GDM1 (cell line): ENCODE measurements around the gene PPARGC1A.

Source experiments
- DNase-seq: peaks from one replicate; lab custom pipeline; 2025; lab: John Stamatoyannopoulos, UW

Gene PPARGC1A

GRCh38 chr4:23906839-23907238 is 17.0 kb upstream of the PPARGC1A start:
- DNase-seq, result no peak

GRCh38 chr4:23904639-23905071 is 14.8 kb upstream of the PPARGC1A start:
- no peak for DNase-seq

DNA sequence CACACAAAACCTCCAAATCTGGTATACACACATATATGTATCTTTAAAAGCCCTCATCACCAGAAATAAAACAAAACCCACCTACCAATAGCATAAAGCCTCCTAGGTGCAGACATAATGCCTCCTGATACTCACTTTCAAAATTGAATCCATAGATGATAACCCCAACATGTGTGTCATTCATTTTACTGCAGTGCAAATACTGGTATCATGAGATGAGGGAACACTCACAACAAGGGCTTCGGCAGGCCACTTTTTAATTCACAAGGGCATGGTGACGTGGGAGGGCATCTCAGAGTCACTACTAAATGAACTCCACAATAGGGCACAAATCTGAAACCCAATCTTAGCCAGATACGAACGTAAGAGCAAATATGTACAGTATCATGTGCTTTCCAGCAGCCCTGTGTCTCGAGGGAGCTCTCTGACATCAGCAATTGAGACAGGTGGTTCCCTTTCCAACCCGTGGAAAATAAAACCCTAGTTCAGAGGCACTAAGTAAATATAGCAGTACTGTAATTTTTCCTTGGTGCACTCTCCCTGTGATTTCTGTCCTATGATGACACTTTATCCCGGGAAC is 14.1 kb upstream of the PPARGC1A start:
- no peak for DNase-seq

DNA sequence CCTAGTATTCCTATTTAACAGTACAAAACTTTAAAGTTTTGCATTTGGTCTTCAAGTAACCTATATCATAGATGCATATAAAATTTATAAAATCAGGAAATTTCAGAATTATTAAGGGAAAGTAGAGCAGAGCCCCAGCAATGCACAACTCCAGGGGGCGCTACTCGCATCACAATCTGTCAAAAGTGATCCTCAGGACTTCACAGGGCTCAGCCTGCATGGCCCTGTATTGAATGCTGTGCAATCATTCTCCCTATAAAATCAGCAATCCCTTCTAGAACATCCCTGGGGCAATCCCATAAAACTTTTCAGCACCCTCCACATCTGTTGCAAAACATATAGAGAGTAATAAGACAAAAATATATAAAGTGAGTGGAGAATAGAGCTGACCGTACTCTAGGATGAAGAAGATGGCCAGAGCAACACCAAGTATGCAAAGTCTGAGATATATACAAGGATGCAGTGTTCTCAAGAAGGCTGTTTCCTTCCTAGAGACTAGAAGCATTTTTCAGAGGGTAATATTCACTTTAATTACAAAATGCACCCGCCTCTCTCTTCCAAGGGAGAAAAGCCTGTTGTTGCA is 12.5 kb upstream of the PPARGC1A start:
- DNase-seq, result no peak

DNA sequence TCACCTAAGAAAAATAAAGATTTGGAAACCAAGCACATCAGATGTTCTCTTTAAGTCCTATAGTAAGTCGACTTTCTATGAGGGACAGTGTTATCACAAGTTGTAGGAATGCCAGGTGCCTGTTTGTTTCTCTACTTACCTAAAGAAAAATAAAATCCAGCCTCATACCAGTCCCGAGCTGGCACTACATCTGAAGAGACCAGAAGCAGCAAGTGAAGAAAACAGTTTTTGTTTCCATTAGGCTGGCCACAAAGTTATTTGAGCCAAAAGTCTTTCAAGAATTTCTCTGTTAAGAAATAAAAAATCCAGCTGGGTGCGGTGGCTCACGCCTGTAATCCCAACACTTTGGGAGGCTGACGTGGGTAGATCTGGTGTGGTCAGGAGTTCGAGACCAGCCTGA is 10.8 kb upstream of the PPARGC1A start:
- no peak for DNase-seq

GRCh38 chr4:23899565-23899964 is 9.7 kb upstream of the PPARGC1A start:
- DNase-seq, result no peak

DNA sequence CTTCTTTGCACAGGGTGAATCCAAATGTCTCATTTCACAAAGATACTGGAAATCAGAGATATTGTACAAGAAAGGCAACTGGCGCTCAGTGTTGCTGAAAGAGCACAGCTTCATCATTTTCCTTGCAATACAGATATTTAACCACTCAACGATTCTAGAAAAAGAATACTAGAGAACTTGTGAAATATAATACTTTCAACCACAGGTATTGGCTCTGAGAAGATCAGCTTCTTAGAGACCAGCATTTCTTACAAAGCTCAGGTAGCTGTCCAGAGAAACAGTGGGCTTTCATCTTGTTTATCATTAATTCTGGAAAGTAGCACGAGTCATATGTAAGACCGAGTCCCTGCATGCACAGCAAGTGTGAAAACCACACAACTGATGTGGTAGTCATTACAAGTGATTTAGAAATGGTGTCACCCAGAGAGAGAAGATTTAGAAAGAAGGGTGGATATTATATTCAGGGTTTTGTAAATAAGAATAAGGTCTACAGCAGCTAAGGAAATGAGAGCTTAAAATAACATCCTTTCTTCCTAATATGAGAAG is 7.8 kb upstream of the PPARGC1A start:
- no peak for DNase-seq

DNA sequence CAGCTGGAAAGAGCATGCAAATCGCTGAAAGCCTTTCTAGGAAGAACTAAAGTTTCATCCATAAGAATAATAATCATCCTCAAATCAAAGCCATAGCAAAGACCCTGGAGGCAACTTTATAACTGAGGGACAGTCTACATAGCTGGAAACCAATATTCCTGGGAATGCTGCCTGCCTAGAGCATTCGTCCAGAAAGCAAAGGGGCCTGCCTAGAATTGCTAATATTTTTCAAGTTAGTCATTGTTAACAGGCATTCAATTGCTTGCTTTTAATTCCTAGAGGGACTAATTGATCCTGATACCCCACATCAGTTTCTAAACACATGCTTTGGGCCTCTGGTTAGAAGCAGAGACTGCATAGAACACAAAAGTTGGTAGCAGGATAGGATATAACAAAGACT is 4.2 kb upstream of the PPARGC1A start:
- DNase-seq, result no peak

DNA sequence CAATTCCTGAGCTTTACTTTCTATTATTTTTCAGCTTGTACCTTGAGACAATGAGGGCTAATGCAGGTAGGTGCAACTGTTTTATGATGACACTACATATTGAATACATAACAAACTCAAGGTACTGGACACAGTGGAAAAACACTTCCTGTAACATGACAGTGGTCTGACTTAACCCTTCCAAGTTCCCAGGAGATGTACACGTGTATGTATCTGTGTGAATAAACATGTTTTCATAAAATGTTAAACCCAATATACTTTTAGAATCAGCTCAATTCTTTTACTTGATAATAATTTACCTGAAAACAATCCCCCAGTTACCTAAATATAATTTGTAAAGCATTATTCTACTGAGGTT is 1.2 kb upstream of the PPARGC1A start:
- no peak for DNase-seq

- no peak for DNase-seq
Measured at GRCh38 chr4:23890369-23891063, 669 bp upstream of the PPARGC1A start.

DNA sequence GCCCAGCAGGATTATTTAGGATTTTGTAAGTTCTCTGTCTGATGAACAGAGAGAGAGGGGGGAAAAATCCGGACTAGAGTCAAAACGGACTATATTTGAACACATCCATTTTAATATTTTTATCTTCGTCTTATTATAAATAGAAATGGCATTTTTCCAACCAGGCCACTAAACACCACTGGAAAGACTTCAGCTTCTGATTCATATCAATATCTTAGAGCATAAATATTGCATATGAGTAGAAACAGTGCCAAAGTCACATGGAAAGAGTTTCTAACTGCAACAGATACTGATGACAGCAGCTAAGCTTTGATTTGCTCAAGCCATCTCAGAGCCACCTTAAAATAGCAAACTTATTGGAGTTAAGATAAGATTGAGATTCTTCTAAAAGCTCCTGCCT is 456 bp downstream of the PPARGC1A start:
- DNase-seq, result no peak

- no peak for DNase-seq
Measured at GRCh38 chr4:23888421-23889319, 1.2 kb downstream of the PPARGC1A start.

- DNase-seq, result no peak
Measured at GRCh38 chr4:23887989-23888388, 1.9 kb downstream of the PPARGC1A start.

DNA sequence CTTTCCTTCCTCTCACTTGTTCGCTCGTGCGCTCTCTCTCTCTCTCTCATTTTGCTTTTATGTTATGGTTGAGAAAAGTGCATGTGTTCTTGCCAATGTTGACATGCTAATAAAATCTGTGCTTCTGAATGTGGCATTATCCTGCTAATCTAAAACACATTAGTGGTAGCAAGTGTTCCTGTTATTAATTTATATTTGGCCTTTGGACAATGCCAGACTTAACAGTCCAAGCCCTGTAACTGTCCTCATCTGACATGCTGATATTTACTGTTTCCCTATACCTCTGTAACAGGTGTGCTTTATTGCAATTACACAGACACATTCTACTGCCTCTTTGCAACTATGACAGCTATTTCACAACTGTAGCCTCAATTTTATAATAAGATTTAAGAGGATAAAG is 2.7 kb downstream of the PPARGC1A start:
- DNase-seq, result no peak

DNA sequence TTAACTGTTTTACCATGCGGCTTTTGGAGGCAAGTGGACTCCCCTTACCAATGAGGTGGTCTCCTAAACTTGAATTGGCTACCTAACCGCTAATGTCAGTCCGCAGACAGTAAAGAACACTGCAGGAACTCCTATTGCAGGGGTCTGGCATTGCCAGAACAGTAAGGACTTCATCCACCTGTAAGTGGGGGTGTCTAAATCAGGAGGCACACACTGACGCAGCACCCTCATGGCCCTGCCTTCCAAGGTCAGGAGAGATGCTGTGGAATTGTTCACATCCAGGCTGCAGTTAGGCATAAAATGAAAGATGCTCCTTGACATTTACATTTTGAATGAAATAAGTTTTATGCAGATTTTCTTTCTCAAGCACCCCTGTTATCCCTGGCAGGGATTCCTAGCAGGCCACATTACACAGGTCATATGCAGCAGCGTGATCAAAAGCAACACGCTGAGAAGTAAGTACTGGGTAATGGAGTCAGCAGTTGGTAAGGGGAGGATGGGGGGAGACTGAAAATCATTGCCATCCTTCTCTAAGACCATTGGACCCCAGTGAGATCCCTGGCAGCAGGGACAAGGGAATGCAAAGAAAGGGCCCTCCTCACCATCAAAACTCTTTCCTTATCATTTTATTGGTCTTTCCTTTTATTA is 3.8 kb downstream of the PPARGC1A start:
- no peak for DNase-seq

DNA sequence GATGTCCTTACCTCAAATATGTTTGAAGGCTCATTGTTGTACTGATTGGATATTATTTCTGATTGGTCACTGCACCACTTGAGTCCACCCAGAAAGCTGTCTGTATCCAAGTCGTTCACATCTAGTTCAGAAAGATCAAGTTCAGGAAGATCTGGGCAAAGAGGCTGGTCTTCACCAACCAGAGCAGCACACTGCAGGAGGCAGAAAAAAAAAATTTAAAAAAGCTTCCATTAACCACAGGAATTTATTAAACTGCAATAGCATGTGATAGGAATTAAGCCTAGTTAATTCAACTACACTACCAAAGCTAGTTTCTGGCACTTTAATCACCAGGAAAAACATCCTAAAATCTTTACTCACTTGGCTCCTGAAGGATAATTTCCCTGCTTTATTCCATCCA is 5.1 kb downstream of the PPARGC1A start:
- no peak for DNase-seq

DNA sequence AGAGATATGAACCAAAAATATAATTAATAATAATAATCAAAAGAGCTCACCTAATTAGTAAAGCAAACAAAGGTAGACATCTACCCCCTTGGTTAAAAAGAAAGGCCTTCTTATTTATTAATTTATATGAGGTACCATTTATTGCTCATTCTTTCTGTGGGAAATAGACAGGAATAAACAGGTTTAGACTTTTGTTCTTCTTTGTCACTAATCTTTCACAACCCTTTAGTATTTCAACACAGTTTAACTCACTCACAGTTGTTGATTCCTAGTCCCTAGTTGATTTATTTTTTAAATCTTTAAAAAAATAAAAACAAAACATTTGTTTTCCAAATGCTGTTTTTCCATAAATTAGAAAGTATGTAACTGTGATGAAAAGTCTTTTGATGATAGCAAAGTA is 5.6 kb downstream of the PPARGC1A start:
- no peak for DNase-seq

- DNase-seq, result no peak
Measured at GRCh38 chr4:23882976-23883531, 6.8 kb downstream of the PPARGC1A start.

DNA sequence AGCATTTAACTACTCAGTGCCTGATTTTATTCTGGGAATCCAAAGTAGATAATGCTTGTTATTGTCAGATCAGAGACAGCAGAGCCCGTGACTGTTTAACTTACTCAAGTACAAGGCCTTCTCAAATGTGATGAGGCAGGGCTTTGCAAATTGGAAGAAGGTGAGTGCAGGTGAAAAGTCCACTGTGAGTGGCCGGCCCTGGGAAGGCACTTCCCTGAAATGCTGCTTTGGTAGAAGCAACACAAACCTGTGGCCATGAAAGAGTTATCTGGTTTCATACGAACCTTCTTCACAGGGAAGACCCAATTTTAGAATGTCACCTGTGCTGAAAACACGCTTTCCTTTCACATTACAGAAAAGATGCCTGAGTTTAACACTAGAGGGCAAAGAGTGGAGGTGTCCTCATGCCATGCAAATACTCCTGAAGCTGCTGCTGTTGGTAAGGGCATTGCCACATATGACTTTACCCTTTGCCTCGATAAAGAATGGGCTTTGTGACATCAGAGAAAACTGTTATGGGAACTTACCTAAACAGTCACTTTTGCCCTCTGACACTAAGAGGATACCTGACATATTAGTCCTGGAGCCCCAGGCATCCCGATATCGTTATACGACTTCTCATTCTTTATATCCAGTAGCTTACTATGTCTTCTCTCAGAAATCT is 8.0 kb downstream of the PPARGC1A start:
- no peak for DNase-seq

- no peak for DNase-seq
Measured at GRCh38 chr4:23881052-23881501, 8.8 kb downstream of the PPARGC1A start.
